Measurements from ENCODE around the gene TACC2.

TACC2 gene

GRCh38 chr10:122121059-122121458 is 132.1 kb downstream of the TACC2 start:
- Mint-ChIP-seq H3K36me3 (no peaks in the 10 kb centered on the region), H3K27me3 (peaks cover 1% of the 10 kb centered on the region), H3K27ac (no peak overlapping the region), H3K9me3 (ENCODE audit: low read depth) (no peaks in the 10 kb centered on the region), H3K4me1 (ENCODE audit: low read depth) (no peaks in the 10 kb centered on the region), H3K4me3 (no peak overlapping the region)

- H3K4me3 Mint-ChIP-seq: no peak overlapping the region
Observed at GRCh38 chr10:122122493-122122892, 133.5 kb downstream of the TACC2 start.

GRCh38 chr10:122123186-122123585 is 134.2 kb downstream of the TACC2 start:
- no peak overlapping the region for H3K4me3 Mint-ChIP-seq
- no peaks in the 10 kb centered on the region for H3K4me1 Mint-ChIP-seq (ENCODE audit: low read depth)
- H3K27me3 Mint-ChIP-seq: no peaks in the 10 kb centered on the region
- H3K36me3 Mint-ChIP-seq: no peaks in the 10 kb centered on the region
- H3K9me3 Mint-ChIP-seq (ENCODE audit: low read depth): no peaks in the 10 kb centered on the region
- H3K27ac Mint-ChIP-seq: no peak overlapping the region

More at GRCh38 chr10:122122493-122122892, 133.5 kb downstream of the TACC2 start:
- no peak overlapping the region for H3K27ac Mint-ChIP-seq
- no peaks in the 10 kb centered on the region for H3K9me3 Mint-ChIP-seq (ENCODE audit: low read depth)
- H3K27me3 Mint-ChIP-seq: no peaks in the 10 kb centered on the region
- no peaks in the 10 kb centered on the region for H3K4me1 Mint-ChIP-seq (ENCODE audit: low read depth)
- no peaks in the 10 kb centered on the region for H3K36me3 Mint-ChIP-seq

- Mint-ChIP-seq H3K4me3 (no peak overlapping the region), H3K9me3 (ENCODE audit: low read depth) (no peaks in the 10 kb centered on the region), H3K27ac (no peak overlapping the region), H3K4me1 (ENCODE audit: low read depth) (no peaks in the 10 kb centered on the region), H3K27me3 (peaks cover 3% of the 10 kb centered on the region), H3K36me3 (no peaks in the 10 kb centered on the region)
Observed at GRCh38 chr10:122124342-122124741, 135.4 kb downstream of the TACC2 start.

- no peaks in the 10 kb centered on the region for H3K4me1 Mint-ChIP-seq (ENCODE audit: low read depth)
- no peaks in the 10 kb centered on the region for H3K36me3 Mint-ChIP-seq
- H3K27ac Mint-ChIP-seq: no peak overlapping the region
- H3K9me3 Mint-ChIP-seq (ENCODE audit: low read depth): no peaks in the 10 kb centered on the region
- peaks cover 3% of the 10 kb centered on the region for H3K27me3 Mint-ChIP-seq
- H3K4me3 Mint-ChIP-seq: no peak overlapping the region
Observed at GRCh38 chr10:122124808-122125207, 135.8 kb downstream of the TACC2 start.

- Mint-ChIP-seq H3K4me1 (ENCODE audit: low read depth) (no peaks in the 10 kb centered on the region), H3K9me3 (ENCODE audit: low read depth) (no peaks in the 10 kb centered on the region), H3K27me3 (peaks cover 8% of the 10 kb centered on the region), H3K4me3 (no peak overlapping the region), H3K36me3 (no peaks in the 10 kb centered on the region), H3K27ac (no peak overlapping the region)
Observed at GRCh38 chr10:122126763-122127659, 138.0 kb downstream of the TACC2 start.

GRCh38 chr10:122127943-122128342 is 139.0 kb downstream of the TACC2 start:
- Mint-ChIP-seq H3K4me3 (no peak overlapping the region), H3K9me3 (ENCODE audit: low read depth) (no peaks in the 10 kb centered on the region), H3K27me3 (peaks cover 8% of the 10 kb centered on the region), H3K4me1 (ENCODE audit: low read depth) (no peaks in the 10 kb centered on the region), H3K36me3 (no peaks in the 10 kb centered on the region), H3K27ac (no peak overlapping the region)

- H3K27me3 Mint-ChIP-seq: peaks cover 10% of the 10 kb centered on the region
- H3K4me3 Mint-ChIP-seq: no peak overlapping the region
- H3K36me3 Mint-ChIP-seq: no peaks in the 10 kb centered on the region
- no peaks in the 10 kb centered on the region for H3K9me3 Mint-ChIP-seq (ENCODE audit: low read depth)
- no peak overlapping the region for H3K27ac Mint-ChIP-seq
- no peaks in the 10 kb centered on the region for H3K4me1 Mint-ChIP-seq (ENCODE audit: low read depth)
Observed at GRCh38 chr10:122128357-122128756, 139.4 kb downstream of the TACC2 start.

- Mint-ChIP-seq H3K4me1 (ENCODE audit: low read depth) (no peaks in the 10 kb centered on the region), H3K27ac (no peak overlapping the region), H3K9me3 (ENCODE audit: low read depth) (no peaks in the 10 kb centered on the region), H3K27me3 (peaks cover 10% of the 10 kb centered on the region), H3K36me3 (no peaks in the 10 kb centered on the region), H3K4me3 (no peak overlapping the region)
Observed at GRCh38 chr10:122130474-122131110, 141.6 kb downstream of the TACC2 start.

GRCh38 chr10:122132331-122132755 is 143.4 kb downstream of the TACC2 start:
- peaks cover 10% of the 10 kb centered on the region for H3K27me3 Mint-ChIP-seq
- H3K27ac Mint-ChIP-seq: no peak overlapping the region
- no peaks in the 10 kb centered on the region for H3K4me1 Mint-ChIP-seq (ENCODE audit: low read depth)
- no peaks in the 10 kb centered on the region for H3K36me3 Mint-ChIP-seq
- H3K9me3 Mint-ChIP-seq (ENCODE audit: low read depth): no peaks in the 10 kb centered on the region
- H3K4me3 Mint-ChIP-seq: no peak overlapping the region

- peaks cover 10% of the 10 kb centered on the region for H3K27me3 Mint-ChIP-seq
- H3K9me3 Mint-ChIP-seq (ENCODE audit: low read depth): no peaks in the 10 kb centered on the region
- H3K4me1 Mint-ChIP-seq (ENCODE audit: low read depth): no peaks in the 10 kb centered on the region
Observed at GRCh38 chr10:122132882-122133565, 144.1 kb downstream of the TACC2 start.

GRCh38 chr10:122135251-122136025 is 146.5 kb downstream of the TACC2 start:
- no peaks in the 10 kb centered on the region for H3K4me1 Mint-ChIP-seq (ENCODE audit: low read depth)
- no peak overlapping the region for H3K27ac Mint-ChIP-seq
- no peak overlapping the region for H3K4me3 Mint-ChIP-seq
- peaks cover 7% of the 10 kb centered on the region for H3K27me3 Mint-ChIP-seq
- no peaks in the 10 kb centered on the region for H3K9me3 Mint-ChIP-seq (ENCODE audit: low read depth)
- H3K36me3 Mint-ChIP-seq: no peaks in the 10 kb centered on the region

More at GRCh38 chr10:122132882-122133565, 144.1 kb downstream of the TACC2 start:
- Mint-ChIP-seq H3K27ac (no peak overlapping the region), H3K36me3 (no peaks in the 10 kb centered on the region), H3K4me3 (no peak overlapping the region)

- no peak overlapping the region for H3K4me3 Mint-ChIP-seq
Observed at GRCh38 chr10:122138831-122139625, 150.1 kb downstream of the TACC2 start.

More at GRCh38 chr10:122138831-122139625, 150.1 kb downstream of the TACC2 start:
- H3K9me3 Mint-ChIP-seq (ENCODE audit: low read depth): no peaks in the 10 kb centered on the region
- H3K27ac Mint-ChIP-seq: no peak overlapping the region
- H3K4me1 Mint-ChIP-seq (ENCODE audit: low read depth): peaks cover 1% of the 10 kb centered on the region
- H3K36me3 Mint-ChIP-seq: no peaks in the 10 kb centered on the region
- no peaks in the 10 kb centered on the region for H3K27me3 Mint-ChIP-seq
